ENCODE measurements around the gene GRIK2.

The GRIK2 gene

DNA sequence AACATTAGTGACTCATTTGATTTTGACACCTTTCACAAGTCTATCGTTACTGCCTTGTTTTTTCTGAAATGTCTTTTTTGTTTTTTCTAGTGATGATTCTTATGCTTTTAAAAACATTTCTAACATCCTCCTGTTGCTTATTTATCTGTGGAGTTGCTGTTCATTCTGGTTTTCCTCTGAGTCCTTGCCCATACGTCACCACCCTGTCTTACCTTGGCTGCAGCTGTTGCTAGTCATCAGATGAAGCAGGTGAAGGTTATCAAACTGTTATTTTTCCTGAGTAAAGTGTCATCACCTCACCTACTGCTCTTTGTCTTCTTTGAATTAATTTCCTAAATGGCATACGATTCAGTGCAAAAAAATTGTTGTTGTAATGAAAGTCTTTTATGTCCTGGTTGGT is 376.6 kb downstream of the GRIK2 start:
- Histone ChIP-seq H3K4me3 (ENCODE audit: low read depth, low read length) (no peak overlapping the region), H3K9me3 (ENCODE audit: control insufficient read depth, insufficient read depth, low read length) (no peaks in the 10 kb centered on the region), H3K9ac (ENCODE audit: low read depth, low read length) (no peak overlapping the region), H3K36me3 (ENCODE audit: control insufficient read depth, insufficient read depth, low read length) (no peaks in the 10 kb centered on the region), H3K27me3 (ENCODE audit: control insufficient read depth, insufficient read depth, low read length) (no peaks in the 10 kb centered on the region), H3K4me1 (ENCODE audit: control insufficient read depth, insufficient read depth, low read length) (peaks cover 15% of the 10 kb centered on the region)

DNA sequence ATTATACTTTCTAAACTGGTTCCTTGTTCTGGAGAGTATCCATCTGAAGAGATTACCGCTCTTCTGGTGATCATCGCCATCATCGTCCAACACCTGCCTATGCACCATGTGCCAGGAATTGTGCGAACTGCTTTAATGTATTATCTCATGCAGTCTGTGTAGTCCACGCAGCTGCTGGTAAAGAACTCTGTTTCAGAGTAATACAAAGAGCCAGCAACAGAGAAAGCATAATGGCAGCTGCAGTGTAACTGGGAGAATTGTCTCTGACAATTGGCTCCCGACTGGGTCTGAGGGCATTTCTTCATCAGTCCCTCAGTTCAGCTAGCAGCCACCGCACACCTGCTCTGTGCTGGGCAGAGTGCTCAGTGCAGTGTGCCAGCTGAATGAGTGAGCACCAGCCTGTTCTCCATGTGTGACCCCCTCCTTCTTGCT is 383.4 kb downstream of the GRIK2 start:
- Histone ChIP-seq H3K36me3 (ENCODE audit: control insufficient read depth, insufficient read depth, low read length) (no peaks in the 10 kb centered on the region), H3K4me3 (ENCODE audit: low read depth, low read length) (no peak overlapping the region)

DNA sequence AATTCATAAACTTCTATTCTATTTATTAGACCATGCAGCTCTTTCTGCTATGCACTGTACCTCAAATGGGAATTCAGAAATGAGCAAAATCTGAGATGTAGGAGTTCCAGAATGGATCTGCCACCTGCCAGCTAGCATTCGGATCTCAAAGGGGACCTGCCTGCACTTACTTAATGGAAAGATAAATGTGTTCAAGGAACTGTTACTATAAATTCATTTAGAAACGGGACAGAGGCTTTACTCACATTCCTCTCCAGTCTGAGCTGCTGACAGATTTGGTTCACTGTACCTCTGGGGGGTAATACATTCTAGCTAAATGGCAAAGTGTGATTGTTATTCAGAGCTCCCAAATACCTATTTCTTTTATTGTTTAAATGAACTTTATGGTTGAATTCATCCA is 384.1 kb downstream of the GRIK2 start:
- Histone ChIP-seq H3K27me3 (ENCODE audit: control insufficient read depth, insufficient read depth, low read length) (no peaks in the 10 kb centered on the region), H3K9me3 (ENCODE audit: control insufficient read depth, insufficient read depth, low read length) (no peaks in the 10 kb centered on the region), H3K4me3 (ENCODE audit: low read depth, low read length) (no peak overlapping the region), H3K36me3 (ENCODE audit: control insufficient read depth, insufficient read depth, low read length) (no peaks in the 10 kb centered on the region), H3K9ac (ENCODE audit: low read depth, low read length) (no peak overlapping the region), H3K4me1 (ENCODE audit: control insufficient read depth, insufficient read depth, low read length) (no peaks in the 10 kb centered on the region)

More for the DNA sequence above, 383.4 kb downstream of the GRIK2 start:
- H3K9ac ChIP-seq (ENCODE audit: low read depth, low read length) = no peak overlapping the region
- no peaks in the 10 kb centered on the region for H3K9me3 ChIP-seq (ENCODE audit: control insufficient read depth, insufficient read depth, low read length)
- no peaks in the 10 kb centered on the region for H3K4me1 ChIP-seq (ENCODE audit: control insufficient read depth, insufficient read depth, low read length)
- no peaks in the 10 kb centered on the region for H3K27me3 ChIP-seq (ENCODE audit: control insufficient read depth, insufficient read depth, low read length)

DNA sequence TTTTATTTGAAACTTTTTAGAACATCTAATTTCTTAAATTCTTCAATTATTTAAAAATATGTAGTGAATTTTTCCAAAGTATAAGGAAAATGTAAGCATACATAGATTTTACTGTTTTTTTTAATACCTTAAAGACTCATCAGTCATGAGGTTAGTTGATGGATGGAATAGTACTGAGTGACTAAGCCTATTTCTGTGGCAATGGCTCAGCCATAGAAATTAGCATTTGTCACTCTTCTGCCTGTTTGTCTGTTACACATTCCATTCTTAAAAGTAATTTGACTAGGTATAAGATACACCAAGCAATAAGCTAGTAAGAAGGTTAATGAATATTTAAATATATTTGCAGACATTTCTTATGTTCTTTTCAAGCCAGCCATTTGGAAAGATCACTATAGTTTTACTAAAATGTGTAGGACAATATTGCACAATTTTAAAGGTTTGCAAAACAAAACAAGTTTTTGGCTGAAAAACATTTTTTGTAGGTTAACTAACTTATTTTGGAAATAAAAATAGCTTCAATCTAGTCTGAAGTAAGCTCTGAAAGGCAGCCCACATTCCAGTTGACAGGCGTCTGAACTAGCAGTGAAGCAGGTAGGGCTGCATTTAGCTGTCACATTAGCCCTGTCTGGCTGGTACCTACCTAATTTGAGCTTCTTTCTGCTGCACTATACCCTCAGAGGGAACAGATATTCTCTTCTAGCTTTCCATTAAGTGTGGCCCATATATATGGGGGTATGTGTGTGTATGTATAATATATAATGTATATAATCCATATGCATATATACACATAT is 385.7 kb downstream of the GRIK2 start:
- no peaks in the 10 kb centered on the region for H3K9me3 ChIP-seq (ENCODE audit: control insufficient read depth, insufficient read depth, low read length)
- H3K27me3 ChIP-seq (ENCODE audit: control insufficient read depth, insufficient read depth, low read length) = no peaks in the 10 kb centered on the region
- no peak overlapping the region for H3K9ac ChIP-seq (ENCODE audit: low read depth, low read length)
- H3K4me3 ChIP-seq (ENCODE audit: low read depth, low read length) = no peak overlapping the region
- no peaks in the 10 kb centered on the region for H3K36me3 ChIP-seq (ENCODE audit: control insufficient read depth, insufficient read depth, low read length)
- H3K4me1 ChIP-seq (ENCODE audit: control insufficient read depth, insufficient read depth, low read length) = no peaks in the 10 kb centered on the region

DNA sequence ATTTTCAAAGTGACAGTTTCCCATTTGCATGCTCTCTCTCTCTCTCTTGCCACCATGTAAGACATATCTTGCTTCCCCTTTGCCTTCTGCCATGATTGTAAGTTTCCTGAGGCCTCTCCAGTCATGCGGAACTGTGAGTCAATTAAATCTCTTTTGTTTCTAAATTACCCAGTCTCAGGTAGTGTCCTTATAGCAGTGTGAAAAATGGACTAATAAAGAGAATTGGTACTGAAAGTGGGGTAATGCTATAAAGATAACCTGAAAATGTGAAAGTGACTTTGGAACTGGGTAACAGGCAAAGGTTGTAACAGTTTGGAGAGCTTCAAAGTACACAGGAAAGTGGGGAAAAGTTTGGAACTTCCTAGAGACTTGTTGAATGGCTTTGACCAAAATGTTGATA is 389.8 kb downstream of the GRIK2 start:
- H3K4me3 ChIP-seq (ENCODE audit: low read depth, low read length) = no peak overlapping the region
- H3K4me1 ChIP-seq (ENCODE audit: control insufficient read depth, insufficient read depth, low read length) = no peaks in the 10 kb centered on the region
- H3K9me3 ChIP-seq (ENCODE audit: control insufficient read depth, insufficient read depth, low read length) = no peaks in the 10 kb centered on the region

DNA sequence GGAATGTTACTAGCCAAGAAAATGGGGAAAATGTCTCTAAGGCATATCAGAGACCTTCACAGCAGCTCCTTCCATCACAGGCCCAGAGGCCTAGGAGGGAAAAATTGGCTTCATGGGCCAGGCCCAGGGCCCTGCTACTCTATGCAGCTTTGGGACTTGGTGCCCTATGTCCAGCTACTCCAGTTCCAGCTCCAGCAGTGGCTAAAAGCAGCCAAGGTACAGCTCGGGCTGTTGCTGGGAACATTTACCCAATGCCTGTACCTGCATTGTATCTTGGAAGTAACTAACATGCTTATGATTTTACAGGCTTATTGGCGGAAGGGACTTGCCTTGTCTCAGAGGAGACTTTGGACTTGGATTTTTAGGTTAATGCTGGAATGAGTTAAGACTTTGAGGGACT is 390.6 kb downstream of the GRIK2 start:
- no peaks in the 10 kb centered on the region for H3K9me3 ChIP-seq (ENCODE audit: control insufficient read depth, insufficient read depth, low read length)
- H3K36me3 ChIP-seq (ENCODE audit: control insufficient read depth, insufficient read depth, low read length) = no peaks in the 10 kb centered on the region

More for the DNA sequence above, 389.8 kb downstream of the GRIK2 start:
- H3K9ac ChIP-seq (ENCODE audit: low read depth, low read length) = no peak overlapping the region
- no peaks in the 10 kb centered on the region for H3K27me3 ChIP-seq (ENCODE audit: control insufficient read depth, insufficient read depth, low read length)
- no peaks in the 10 kb centered on the region for H3K36me3 ChIP-seq (ENCODE audit: control insufficient read depth, insufficient read depth, low read length)

DNA sequence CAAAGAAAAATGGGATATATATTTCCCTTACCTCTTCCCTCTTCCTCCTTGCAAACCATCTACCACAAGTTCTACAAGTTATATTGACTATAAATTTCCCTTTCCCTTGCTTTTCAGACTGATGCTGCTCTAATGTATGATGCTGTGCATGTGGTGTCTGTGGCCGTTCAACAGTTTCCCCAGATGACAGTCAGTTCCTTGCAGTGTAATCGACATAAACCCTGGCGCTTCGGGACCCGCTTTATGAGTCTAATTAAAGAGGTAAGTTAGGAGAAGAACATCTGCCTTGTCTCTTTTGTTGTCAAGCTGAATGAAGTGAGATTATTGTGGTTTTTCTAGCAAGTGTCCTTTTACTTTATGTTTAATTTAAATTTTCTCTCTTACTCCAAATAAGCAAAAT is 406.0 kb downstream of the GRIK2 start:
- Histone ChIP-seq H3K4me3 (ENCODE audit: low read depth, low read length) (no peak overlapping the region), H3K9ac (ENCODE audit: low read depth, low read length) (no peak overlapping the region), H3K9me3 (ENCODE audit: control insufficient read depth, insufficient read depth, low read length) (peaks cover under 1% of the 10 kb centered on the region), H3K36me3 (ENCODE audit: control insufficient read depth, insufficient read depth, low read length) (no peaks in the 10 kb centered on the region), H3K4me1 (ENCODE audit: control insufficient read depth, insufficient read depth, low read length) (peaks cover 2% of the 10 kb centered on the region), H3K27me3 (ENCODE audit: control insufficient read depth, insufficient read depth, low read length) (no peaks in the 10 kb centered on the region)

More for the DNA sequence above, 390.6 kb downstream of the GRIK2 start:
- Histone ChIP-seq H3K4me1 (ENCODE audit: control insufficient read depth, insufficient read depth, low read length) (no peaks in the 10 kb centered on the region), H3K27me3 (ENCODE audit: control insufficient read depth, insufficient read depth, low read length) (no peaks in the 10 kb centered on the region), H3K9ac (ENCODE audit: low read depth, low read length) (no peak overlapping the region), H3K4me3 (ENCODE audit: low read depth, low read length) (no peak overlapping the region)

DNA sequence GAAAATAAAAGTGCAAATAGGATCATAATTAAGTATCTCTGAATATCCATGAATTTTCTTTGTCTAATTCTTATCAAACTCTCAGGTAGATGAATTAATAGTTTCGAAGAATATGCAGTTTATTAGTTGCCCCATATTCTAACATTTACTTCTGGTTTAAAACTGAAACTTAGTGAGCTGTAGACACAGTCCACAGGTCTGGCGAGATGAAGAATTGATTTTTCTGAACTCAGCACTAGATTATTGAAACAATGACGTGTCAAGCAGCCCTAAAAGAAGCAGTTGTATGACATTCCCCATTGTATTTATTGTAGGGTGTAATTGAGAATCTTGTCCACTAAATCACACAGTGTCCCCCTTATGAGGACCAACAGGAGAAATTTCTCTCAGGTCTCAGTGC is 407.1 kb downstream of the GRIK2 start:
- Histone ChIP-seq H3K4me3 (ENCODE audit: low read depth, low read length) (no peak overlapping the region), H3K9me3 (ENCODE audit: control insufficient read depth, insufficient read depth, low read length) (no peaks in the 10 kb centered on the region), H3K36me3 (ENCODE audit: control insufficient read depth, insufficient read depth, low read length) (no peaks in the 10 kb centered on the region), H3K4me1 (ENCODE audit: control insufficient read depth, insufficient read depth, low read length) (peaks cover 2% of the 10 kb centered on the region), H3K27me3 (ENCODE audit: control insufficient read depth, insufficient read depth, low read length) (no peaks in the 10 kb centered on the region), H3K9ac (ENCODE audit: low read depth, low read length) (no peak overlapping the region)

DNA sequence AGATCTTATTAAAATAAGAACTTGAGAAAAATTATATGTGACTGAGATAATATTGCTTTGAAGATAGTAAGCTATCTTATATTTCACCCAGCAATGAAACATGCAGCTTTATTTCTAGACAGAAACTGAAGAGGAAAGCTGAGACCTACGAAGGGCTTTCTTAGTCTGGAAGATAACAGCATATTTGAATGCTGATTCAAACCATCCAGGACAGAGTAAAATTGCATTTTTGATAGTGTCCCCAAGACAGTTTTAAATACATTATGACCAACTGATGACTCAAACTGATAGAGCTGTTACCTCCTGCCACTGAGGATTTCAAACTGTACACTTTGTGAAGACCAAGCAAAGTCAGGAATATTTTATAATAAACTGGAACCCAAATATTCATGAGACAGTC is 409.6 kb downstream of the GRIK2 start:
- Histone ChIP-seq H3K9ac (ENCODE audit: low read depth, low read length) (no peak overlapping the region), H3K36me3 (ENCODE audit: control insufficient read depth, insufficient read depth, low read length) (no peaks in the 10 kb centered on the region), H3K4me1 (ENCODE audit: control insufficient read depth, insufficient read depth, low read length) (peaks cover 2% of the 10 kb centered on the region), H3K27me3 (ENCODE audit: control insufficient read depth, insufficient read depth, low read length) (no peaks in the 10 kb centered on the region), H3K9me3 (ENCODE audit: control insufficient read depth, insufficient read depth, low read length) (no peaks in the 10 kb centered on the region), H3K4me3 (ENCODE audit: low read depth, low read length) (no peak overlapping the region)

DNA sequence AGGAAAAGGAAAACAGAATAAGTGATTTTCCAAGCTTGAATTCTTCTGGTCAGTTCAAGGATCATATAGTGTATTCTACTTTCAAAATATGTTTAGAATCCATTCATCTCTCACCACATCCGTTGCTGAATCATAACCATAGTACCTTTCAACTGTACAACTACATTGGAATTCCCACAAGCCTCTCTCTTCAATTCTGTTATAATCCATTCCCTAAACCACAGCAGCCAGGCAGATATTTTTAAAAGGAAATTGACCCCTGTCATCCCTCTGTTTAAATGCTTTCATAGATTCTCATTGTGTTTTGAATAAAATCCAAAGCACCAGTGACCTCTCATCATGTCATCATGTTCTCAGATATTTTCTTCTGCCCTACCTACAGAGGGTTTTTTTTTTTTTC is 412.7 kb downstream of the GRIK2 start:
- Histone ChIP-seq H3K4me1 (ENCODE audit: control insufficient read depth, insufficient read depth, low read length) (no peaks in the 10 kb centered on the region), H3K27me3 (ENCODE audit: control insufficient read depth, insufficient read depth, low read length) (no peaks in the 10 kb centered on the region)

DNA sequence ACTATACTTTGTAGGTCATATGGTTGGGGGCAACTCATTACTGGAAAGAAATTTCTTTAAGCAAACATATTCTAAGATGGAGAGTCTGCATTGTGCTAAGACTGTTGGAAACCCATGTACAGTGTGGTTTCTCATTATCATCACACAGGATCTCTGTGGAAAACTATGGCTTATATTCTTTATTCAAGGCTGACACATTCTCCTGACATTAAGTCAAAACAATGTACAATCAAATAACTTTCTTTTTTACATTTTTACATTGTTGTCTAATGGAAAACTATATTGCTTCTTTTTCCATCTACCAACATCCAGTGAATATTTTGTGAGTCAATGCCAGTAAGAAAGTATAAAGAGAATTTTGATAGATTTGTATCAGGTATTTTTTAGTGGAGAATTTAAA is 417.6 kb downstream of the GRIK2 start:
- Histone ChIP-seq H3K27me3 (ENCODE audit: control insufficient read depth, insufficient read depth, low read length) (no peaks in the 10 kb centered on the region), H3K4me1 (ENCODE audit: control insufficient read depth, insufficient read depth, low read length) (no peaks in the 10 kb centered on the region), H3K4me3 (ENCODE audit: low read depth, low read length) (no peak overlapping the region), H3K9me3 (ENCODE audit: control insufficient read depth, insufficient read depth, low read length) (no peaks in the 10 kb centered on the region), H3K9ac (ENCODE audit: low read depth, low read length) (no peak overlapping the region), H3K36me3 (ENCODE audit: control insufficient read depth, insufficient read depth, low read length) (no peaks in the 10 kb centered on the region)

More for the DNA sequence above, 412.7 kb downstream of the GRIK2 start:
- no peaks in the 10 kb centered on the region for H3K9me3 ChIP-seq (ENCODE audit: control insufficient read depth, insufficient read depth, low read length)
- H3K9ac ChIP-seq (ENCODE audit: low read depth, low read length) = no peak overlapping the region
- H3K36me3 ChIP-seq (ENCODE audit: control insufficient read depth, insufficient read depth, low read length) = no peaks in the 10 kb centered on the region
- no peak overlapping the region for H3K4me3 ChIP-seq (ENCODE audit: low read depth, low read length)

DNA sequence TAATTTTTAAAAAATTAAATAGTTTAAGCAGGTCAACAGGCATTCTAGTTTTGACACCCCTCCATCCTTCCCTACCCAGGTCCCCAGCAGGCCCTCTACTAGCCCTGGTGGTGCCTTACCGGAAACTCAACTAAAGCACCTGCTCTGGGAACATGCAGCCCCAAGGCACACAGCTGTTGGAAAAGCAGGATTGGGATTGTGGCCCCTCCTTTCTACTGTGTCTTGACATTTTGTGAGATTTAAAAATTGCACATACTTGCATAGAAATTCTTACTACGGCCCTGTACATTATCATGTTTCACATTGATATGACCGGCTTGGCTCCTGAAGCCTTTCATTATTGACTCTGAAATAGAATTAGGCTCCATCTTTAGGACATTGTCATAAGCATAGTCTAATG is 423.2 kb downstream of the GRIK2 start:
- Histone ChIP-seq H3K9me3 (ENCODE audit: control insufficient read depth, insufficient read depth, low read length) (no peaks in the 10 kb centered on the region), H3K4me1 (ENCODE audit: control insufficient read depth, insufficient read depth, low read length) (no peaks in the 10 kb centered on the region), H3K27me3 (ENCODE audit: control insufficient read depth, insufficient read depth, low read length) (no peaks in the 10 kb centered on the region), H3K9ac (ENCODE audit: low read depth, low read length) (no peak overlapping the region), H3K4me3 (ENCODE audit: low read depth, low read length) (no peak overlapping the region), H3K36me3 (ENCODE audit: control insufficient read depth, insufficient read depth, low read length) (no peaks in the 10 kb centered on the region)

Data from iPS-15b (cell line).